Progenitor cell of endocrine pancreas (in vitro differentiated cells): ENCODE measurements around the gene ANKRD16. TPM values are rescaled to one million over a fixed set of nuclear protein-coding genes. Genes with fewer than 3 reads are reported as not detected.

Experiments
- DNase-seq: peaks from one replicate; pipeline ENCODE4 v3.0.0; 2021; ENCODE audit warnings: low spot score; ENCODE audit not compliant: unreplicated experiment
- H3K27ac Mint-ChIP-seq: 2 replicates; pipeline ENCODE4 v1.8.0; 2021; ENCODE audit warnings: mild to moderate bottlenecking, moderate library complexity, mixed read lengths
- H3K27me3 Mint-ChIP-seq: 2 replicates; pipeline ENCODE4 v1.8.0; 2021; ENCODE audit warnings: mixed read lengths
- H3K36me3 Mint-ChIP-seq: 2 replicates; pipeline ENCODE4 v1.8.0; 2022; ENCODE audit warnings: mixed read lengths; ENCODE audit not compliant: insufficient read depth
- H3K4me1 Mint-ChIP-seq: 2 replicates; pipeline ENCODE4 v1.8.0; 2021; ENCODE audit warnings: low read depth, mixed read lengths
- H3K4me3 Mint-ChIP-seq: 2 replicates; pipeline ENCODE4 v1.8.0; 2021; ENCODE audit warnings: low read depth, mild to moderate bottlenecking, moderate library complexity, mixed read lengths
- H3K9me3 Mint-ChIP-seq: 2 replicates; pipeline ENCODE4 v1.8.0; 2021; ENCODE audit warnings: low read depth, mixed read lengths
- CTCF ChIP-seq: fragments of 200-600 bp; sonication (generic); IDR thresholded peaks from one replicate; pipeline ENCODE4 v1.5.0; 2021; ENCODE audit warnings: antibody characterized with exemption, mild to moderate bottlenecking; ENCODE audit not compliant: unreplicated experiment
- total RNA-seq: library from RNA; stranded (reverse); gene quantifications from 2 replicates; pipeline ENCODE4 v1.2.1, GENCODE V29; 2021

ANKRD16 gene
- total RNA-seq, 1 donor from 2014 or later: 18.0 TPM

- DNase-seq: no peak
- TF ChIP-seq CTCF: no peak
- Mint-ChIP-seq H3K9me3 (no peaks in the 10 kb centered on the region), H3K27ac (no peak overlapping the region), H3K36me3 (peaks cover 27% of the 10 kb centered on the region), H3K4me1 (no peaks in the 10 kb centered on the region), H3K27me3 (no peaks in the 10 kb centered on the region), H3K4me3 (no peak overlapping the region)
Observed at GRCh38 chr10:5921746-5922145, 32.1 kb upstream of the ANKRD16 start.

- H3K9me3 Mint-ChIP-seq: no peaks in the 10 kb centered on the region
- H3K27me3 Mint-ChIP-seq: no peaks in the 10 kb centered on the region
- no peak overlapping the region for H3K4me3 Mint-ChIP-seq
- no peaks in the 10 kb centered on the region for H3K4me1 Mint-ChIP-seq
- no peak for TF ChIP-seq CTCF
- H3K36me3 Mint-ChIP-seq: peaks cover 37% of the 10 kb centered on the region
- no peak for DNase-seq
- no peak overlapping the region for H3K27ac Mint-ChIP-seq
Observed at GRCh38 chr10:5919568-5919967, 29.9 kb upstream of the ANKRD16 start.

- no peak overlapping the region for H3K27ac Mint-ChIP-seq
- no peaks in the 10 kb centered on the region for H3K4me1 Mint-ChIP-seq
- no peak overlapping the region for H3K4me3 Mint-ChIP-seq
- TF ChIP-seq CTCF: no peak
- no peak for DNase-seq
- no peaks in the 10 kb centered on the region for H3K27me3 Mint-ChIP-seq
- no peaks in the 10 kb centered on the region for H3K9me3 Mint-ChIP-seq
- peaks cover 35% of the 10 kb centered on the region for H3K36me3 Mint-ChIP-seq
Observed at GRCh38 chr10:5918763-5919162, 29.1 kb upstream of the ANKRD16 start.

- Mint-ChIP-seq H3K36me3 (peaks cover 38% of the 10 kb centered on the region), H3K4me1 (no peaks in the 10 kb centered on the region), H3K27me3 (no peaks in the 10 kb centered on the region), H3K27ac (no peak overlapping the region), H3K4me3 (no peak overlapping the region), H3K9me3 (no peaks in the 10 kb centered on the region)
- no peak for TF ChIP-seq CTCF
- DNase-seq: no peak
Observed at GRCh38 chr10:5917305-5917704, 27.6 kb upstream of the ANKRD16 start.

GRCh38 chr10:5915451-5915850 lies 25.8 kb upstream of the ANKRD16 start:
- H3K27me3 Mint-ChIP-seq: no peaks in the 10 kb centered on the region
- H3K36me3 Mint-ChIP-seq: peaks cover 35% of the 10 kb centered on the region
- H3K4me3 Mint-ChIP-seq: no peak overlapping the region
- no peak for DNase-seq
- no peaks in the 10 kb centered on the region for H3K9me3 Mint-ChIP-seq
- no peak overlapping the region for H3K27ac Mint-ChIP-seq
- TF ChIP-seq CTCF: no peak
- H3K4me1 Mint-ChIP-seq: no peaks in the 10 kb centered on the region
